B cell (primary cell): ENCODE data around the gene PTPRG.

Experiments
- EZH2 ChIP-seq: IDR thresholded peaks from 2 replicates; pipeline ENCODE4 v1.6.1; 2012; ENCODE audit warnings: borderline replicate concordance, low read depth, mild to moderate bottlenecking, moderate library complexity, low read length; ENCODE audit not compliant: insufficient read depth, poor library complexity, severe bottlenecking
- TF ChIP-seq, protein P1 (sequence below): fragments of 200-600 bp; IDR thresholded peaks from one replicate; pipeline ENCODE4 v1.8.0; 2022; ENCODE audit warnings: antibody characterized with exemption, mild to moderate bottlenecking

DNA sequence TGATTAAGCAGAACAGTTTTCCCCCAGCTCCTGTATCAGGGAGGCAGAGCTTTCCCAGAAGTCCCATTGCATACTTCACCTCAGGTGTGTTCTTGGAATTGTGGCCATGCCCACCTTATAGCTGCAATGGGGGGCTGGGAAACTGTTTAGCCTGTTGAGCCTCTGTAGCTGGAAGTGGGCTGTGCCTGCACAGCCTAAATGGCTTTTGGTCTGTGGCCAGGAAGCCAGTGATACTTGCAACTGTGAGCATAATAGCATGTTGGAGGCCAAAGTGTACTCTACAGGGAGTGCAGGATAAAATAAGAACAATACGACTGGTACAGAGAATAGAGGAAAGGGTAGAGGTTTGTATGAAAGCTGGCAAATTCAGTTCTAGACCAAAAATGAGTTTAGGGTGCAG is 248.5 kb downstream of the PTPRG start:
- TF ChIP-seq EZH2: no peak
- TF ChIP-seq, protein P1, sequence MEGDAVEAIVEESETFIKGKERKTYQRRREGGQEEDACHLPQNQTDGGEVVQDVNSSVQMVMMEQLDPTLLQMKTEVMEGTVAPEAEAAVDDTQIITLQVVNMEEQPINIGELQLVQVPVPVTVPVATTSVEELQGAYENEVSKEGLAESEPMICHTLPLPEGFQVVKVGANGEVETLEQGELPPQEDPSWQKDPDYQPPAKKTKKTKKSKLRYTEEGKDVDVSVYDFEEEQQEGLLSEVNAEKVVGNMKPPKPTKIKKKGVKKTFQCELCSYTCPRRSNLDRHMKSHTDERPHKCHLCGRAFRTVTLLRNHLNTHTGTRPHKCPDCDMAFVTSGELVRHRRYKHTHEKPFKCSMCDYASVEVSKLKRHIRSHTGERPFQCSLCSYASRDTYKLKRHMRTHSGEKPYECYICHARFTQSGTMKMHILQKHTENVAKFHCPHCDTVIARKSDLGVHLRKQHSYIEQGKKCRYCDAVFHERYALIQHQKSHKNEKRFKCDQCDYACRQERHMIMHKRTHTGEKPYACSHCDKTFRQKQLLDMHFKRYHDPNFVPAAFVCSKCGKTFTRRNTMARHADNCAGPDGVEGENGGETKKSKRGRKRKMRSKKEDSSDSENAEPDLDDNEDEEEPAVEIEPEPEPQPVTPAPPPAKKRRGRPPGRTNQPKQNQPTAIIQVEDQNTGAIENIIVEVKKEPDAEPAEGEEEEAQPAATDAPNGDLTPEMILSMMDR: no peak
